SU-DHL-6 (cell line): Measurements from ENCODE around the gene RYR2.

ENCODE experiments used
- H2AFZ ChIP-seq: fragments of 200-600 bp; sonication (generic); 2 replicates; pipeline ENCODE4 v1.6.1; 2014; ENCODE audit warnings: low read depth, mild to moderate bottlenecking, moderate library complexity, mixed read lengths, antibody characterized with exemption, low read length; ENCODE audit not compliant: severe bottlenecking
- H3F3A ChIP-seq: fragments of 200-600 bp; shearing (Covaris generic); 2 replicates; pipeline ENCODE4 v1.6.0; 2016; ENCODE audit warnings: antibody characterized with exemption, mild to moderate bottlenecking; ENCODE audit not compliant: insufficient read depth
- H3K27ac ChIP-seq: fragments of 200-600 bp; sonication (generic); 2 replicates; pipeline ENCODE4 v1.5.1; 2016; ENCODE audit warnings: low read depth, mild to moderate bottlenecking, low read length, moderate library complexity, mixed read lengths
- H3K27me3 ChIP-seq: fragments of 200-600 bp; sonication (generic), shearing (Covaris generic); 2 replicates; pipeline ENCODE4 v1.6.0; 2014; ENCODE audit warnings: mild to moderate bottlenecking, low read length
- H3K36me3 ChIP-seq: fragments of 200-600 bp; sonication (generic); 2 replicates; pipeline ENCODE4 v1.6.1; 2014; ENCODE audit warnings: mild to moderate bottlenecking, low read length, mixed read lengths
- H3K4me2 ChIP-seq: fragments of 300-600, 200-600 bp; shearing (Covaris generic), sonication (generic); 2 replicates; pipeline ENCODE4 v1.6.0; 2014; ENCODE audit warnings: low read length, low read depth, mild to moderate bottlenecking; ENCODE audit not compliant: poor library complexity, severe bottlenecking
- H3K4me3 ChIP-seq: fragments of 200-600 bp; sonication (generic); 2 replicates; pipeline ENCODE4 v1.5.1; 2014; ENCODE audit warnings: antibody characterized with exemption, low read length, mild to moderate bottlenecking, mixed read lengths; ENCODE audit not compliant: insufficient read depth, poor library complexity, severe bottlenecking
- H3K79me2 ChIP-seq: fragments of 200-600 bp; sonication (generic); 2 replicates; pipeline ENCODE4 v1.6.1; 2014; ENCODE audit warnings: mild to moderate bottlenecking, low read length, moderate library complexity; ENCODE audit not compliant: insufficient read depth
- H3K9ac ChIP-seq: fragments of 200-600 bp; sonication (generic); 2 replicates; pipeline ENCODE4 v1.7.0; 2014; ENCODE audit warnings: mild to moderate bottlenecking, low read length
- H3K9me2 ChIP-seq: fragments of 200-600 bp; sonication (generic); replicated peaks from 2 replicates; pipeline ENCODE4 v1.6.1; 2014; ENCODE audit warnings: low read length; ENCODE audit not compliant: insufficient read depth
- H3K9me3 ChIP-seq: fragments of 200-600 bp; sonication (generic); 2 replicates; pipeline ENCODE4 v1.6.1; 2014; ENCODE audit warnings: low read length, mixed read lengths; ENCODE audit not compliant: insufficient read depth
- H4K20me1 ChIP-seq: fragments of 200-600 bp; sonication (generic); 2 replicates; pipeline ENCODE4 v1.6.1; 2014; ENCODE audit warnings: low read depth, mild to moderate bottlenecking, antibody characterized with exemption, low read length, moderate library complexity, mixed read lengths
- CTCF ChIP-seq: fragments of 200-600 bp; sonication (generic); IDR thresholded peaks from one replicate; pipeline ENCODE4 v1.5.1; 2017; ENCODE audit warnings: antibody characterized with exemption, mild to moderate bottlenecking, low read length, moderate library complexity; ENCODE audit not compliant: insufficient read depth, poor library complexity, severe bottlenecking
- EZH2phosphoT487 ChIP-seq: fragments of 200-600 bp; sonication (generic), shearing (Covaris generic); conservative IDR thresholded peaks from 2 replicates; pipeline ENCODE4 v1.6.1; 2018; ENCODE audit warnings: mild to moderate bottlenecking, antibody characterized with exemption, low read length, moderate library complexity, mixed read lengths

The RYR2 gene

DNA sequence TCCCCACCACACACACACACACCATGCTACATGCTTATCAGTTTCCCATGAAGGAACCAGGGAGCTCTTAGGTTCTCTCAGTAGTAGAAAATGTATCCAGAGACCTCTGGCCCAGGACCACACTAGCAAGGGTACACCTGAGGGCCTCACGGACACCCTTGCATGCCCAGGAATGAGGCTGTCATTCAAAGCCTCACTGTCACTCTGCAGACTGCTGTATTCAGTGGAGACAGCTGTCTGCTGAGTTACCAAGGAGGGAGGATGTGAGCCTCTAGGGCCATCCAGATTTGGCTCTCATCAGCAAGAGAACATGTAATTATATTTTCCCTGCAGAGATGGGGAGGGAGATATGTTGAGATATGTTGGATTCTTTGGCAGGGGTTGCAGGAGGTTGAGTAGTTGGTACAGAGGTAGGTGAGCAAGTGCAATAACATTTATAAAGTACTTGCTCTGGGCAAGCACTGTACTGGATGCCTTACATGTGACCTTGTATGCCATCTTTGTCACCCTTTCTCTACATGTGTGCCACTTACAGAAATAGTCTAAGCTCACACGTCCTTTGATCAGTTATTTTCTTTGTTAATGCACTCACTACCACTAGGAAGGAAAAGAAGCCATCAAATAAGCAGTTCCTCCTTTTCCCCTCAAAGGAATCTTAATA, 598.2 kb downstream of the RYR2 start:
- H3K9ac ChIP-seq = no peak overlapping the region
- no peaks in the 10 kb centered on the region for H3K36me3 ChIP-seq
- no peaks in the 10 kb centered on the region for H3K9me3 ChIP-seq
- no peaks in the 10 kb centered on the region for H3K27me3 ChIP-seq
- H3F3A ChIP-seq = no peaks in the 10 kb centered on the region
- no peak overlapping the region for H3K27ac ChIP-seq
- no peak overlapping the region for H3K4me3 ChIP-seq
- no peak overlapping the region for H2AFZ ChIP-seq
- no peak overlapping the region for H3K4me2 ChIP-seq
- TF ChIP-seq EZH2phosphoT487 (no peak), CTCF (no peak)
- no peaks in the 10 kb centered on the region for H3K9me2 ChIP-seq
- H3K79me2 ChIP-seq = no peaks in the 10 kb centered on the region
- H4K20me1 ChIP-seq = no peaks in the 10 kb centered on the region

DNA sequence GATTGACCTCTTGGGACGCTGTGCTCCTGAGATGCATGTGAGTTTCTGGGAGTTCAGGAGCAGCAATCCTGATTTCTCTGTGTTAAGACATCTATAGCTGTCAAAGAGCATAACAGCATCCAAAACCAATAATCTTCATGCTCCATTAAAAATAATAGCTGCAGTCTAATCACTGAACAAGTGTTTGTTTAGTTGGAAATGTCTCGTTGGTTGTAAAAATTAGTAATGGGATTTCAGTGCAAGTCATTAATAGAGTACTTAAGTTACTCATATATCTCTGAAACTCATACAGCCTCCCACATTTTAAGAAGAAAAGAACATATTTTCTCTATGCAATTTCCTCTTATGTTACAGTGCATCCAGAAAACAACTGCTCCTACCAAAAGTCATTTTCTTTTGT, 599.0 kb downstream of the RYR2 start:
- Histone ChIP-seq H4K20me1 (no peaks in the 10 kb centered on the region), H3K4me3 (no peak overlapping the region), H3K79me2 (no peaks in the 10 kb centered on the region), H3K9ac (no peak overlapping the region), H3K27ac (no peak overlapping the region), H3K4me2 (no peak overlapping the region), H3K9me2 (no peaks in the 10 kb centered on the region), H3K27me3 (no peaks in the 10 kb centered on the region), H3K9me3 (no peaks in the 10 kb centered on the region), H2AFZ (no peak overlapping the region), H3F3A (no peaks in the 10 kb centered on the region), H3K36me3 (no peaks in the 10 kb centered on the region)
- TF ChIP-seq CTCF = no peak
- no peak for TF ChIP-seq EZH2phosphoT487

DNA sequence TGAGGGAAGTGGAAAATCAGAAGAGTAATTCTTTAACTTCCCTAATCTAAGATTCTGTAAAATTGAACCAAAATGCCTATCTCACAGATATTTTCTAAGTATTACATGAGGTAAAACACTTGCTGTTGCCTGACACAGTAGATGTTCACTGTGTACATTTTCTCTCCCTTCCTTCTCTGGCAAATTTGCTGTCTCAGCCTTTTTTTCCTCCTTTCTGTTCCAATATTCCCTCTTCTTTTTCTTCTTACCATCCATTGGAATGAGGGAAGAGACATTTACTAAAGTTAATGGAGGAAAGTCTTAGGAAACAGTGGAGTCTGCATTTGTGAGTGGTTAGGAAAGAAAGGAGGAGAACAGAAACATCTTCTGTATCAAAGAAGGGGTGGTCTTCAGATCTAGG, 608.8 kb downstream of the RYR2 start:
- Histone ChIP-seq H3K79me2 (no peaks in the 10 kb centered on the region), H3K9ac (no peak overlapping the region), H4K20me1 (no peaks in the 10 kb centered on the region), H3K4me2 (no peak overlapping the region), H3K9me3 (no peaks in the 10 kb centered on the region), H3K9me2 (no peaks in the 10 kb centered on the region), H3K27ac (no peak overlapping the region), H3K36me3 (no peaks in the 10 kb centered on the region), H3K4me3 (no peak overlapping the region), H3F3A (no peaks in the 10 kb centered on the region), H2AFZ (no peak overlapping the region), H3K27me3 (no peaks in the 10 kb centered on the region)
- TF ChIP-seq EZH2phosphoT487 (no peak), CTCF (no peak)

DNA sequence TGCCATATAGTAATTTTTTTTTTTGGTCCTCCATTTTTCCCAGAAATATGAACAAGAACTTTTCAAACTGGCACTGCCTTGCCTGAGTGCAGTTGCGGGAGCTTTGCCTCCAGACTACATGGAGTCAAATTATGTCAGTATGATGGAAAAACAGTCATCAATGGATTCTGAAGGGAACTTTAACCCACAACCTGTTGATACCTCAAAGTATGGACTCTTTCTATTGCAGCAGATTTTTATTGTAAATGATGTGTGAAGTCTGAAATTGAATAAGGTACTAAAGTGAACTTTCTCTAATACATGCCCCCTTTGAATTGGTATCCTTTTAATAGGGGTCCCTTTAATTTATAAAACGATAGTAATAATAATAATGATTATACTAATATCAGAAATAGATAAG, 613.8 kb downstream of the RYR2 start:
- Histone ChIP-seq H3K9me3 (no peaks in the 10 kb centered on the region), H3K27ac (no peak overlapping the region), H3K36me3 (no peaks in the 10 kb centered on the region), H3K9ac (no peak overlapping the region), H3K27me3 (no peaks in the 10 kb centered on the region), H3K4me3 (no peak overlapping the region), H2AFZ (no peak overlapping the region), H3F3A (no peaks in the 10 kb centered on the region), H3K9me2 (no peaks in the 10 kb centered on the region), H3K4me2 (no peak overlapping the region), H3K79me2 (no peaks in the 10 kb centered on the region), H4K20me1 (no peaks in the 10 kb centered on the region)
- TF ChIP-seq CTCF (no peak), EZH2phosphoT487 (no peak)
